ENCODE results near the gene RPS18.

Gene RPS18

GRCh38 chr6:33289784-33290315 lies 18.0 kb downstream of the RPS18 start:
- no peak for DNase-seq (ENCODE audit: low spot score)

GRCh38 chr6:33290459-33290858 lies 18.6 kb downstream of the RPS18 start:
- no peak for DNase-seq (ENCODE audit: low spot score)

GRCh38 chr6:33292996-33293682 lies 21.3 kb downstream of the RPS18 start:
- no peak for DNase-seq (ENCODE audit: low spot score)

DNA sequence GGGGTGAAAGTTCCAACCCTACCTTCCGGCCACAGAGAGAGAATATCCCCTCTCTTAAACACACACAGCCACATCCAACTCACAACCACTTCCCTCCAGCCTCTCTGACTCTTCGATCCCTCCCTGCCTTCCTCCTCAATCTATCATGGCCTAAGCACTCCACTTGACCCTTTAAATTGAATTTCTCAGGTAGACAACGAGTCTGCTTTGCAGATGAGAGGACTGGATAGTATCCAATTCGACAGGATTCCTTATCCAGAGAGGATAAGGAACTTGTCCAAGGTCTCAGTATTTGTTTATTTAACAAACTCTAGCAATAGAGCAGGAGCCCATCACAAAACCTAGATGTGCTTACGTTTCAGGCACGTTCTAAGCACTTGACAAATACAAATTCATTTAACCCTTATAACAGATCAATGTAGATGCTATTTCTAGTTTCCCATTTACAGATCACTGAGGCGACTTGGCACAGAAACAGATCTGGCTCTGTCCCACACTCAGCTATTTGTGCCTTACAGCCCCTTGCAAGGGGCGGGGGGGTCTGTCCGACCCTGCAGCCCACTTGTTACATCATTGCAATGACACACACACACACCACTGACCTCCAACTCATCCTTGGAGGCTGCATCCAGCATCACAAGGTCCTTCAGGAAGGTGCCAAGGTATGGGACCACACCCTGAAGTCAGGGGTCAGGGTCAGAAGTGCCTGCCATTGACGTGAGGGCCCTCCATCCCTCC lies 22.4 kb downstream of the RPS18 start:
- DNase-seq (ENCODE audit: low spot score) = no peak

DNA sequence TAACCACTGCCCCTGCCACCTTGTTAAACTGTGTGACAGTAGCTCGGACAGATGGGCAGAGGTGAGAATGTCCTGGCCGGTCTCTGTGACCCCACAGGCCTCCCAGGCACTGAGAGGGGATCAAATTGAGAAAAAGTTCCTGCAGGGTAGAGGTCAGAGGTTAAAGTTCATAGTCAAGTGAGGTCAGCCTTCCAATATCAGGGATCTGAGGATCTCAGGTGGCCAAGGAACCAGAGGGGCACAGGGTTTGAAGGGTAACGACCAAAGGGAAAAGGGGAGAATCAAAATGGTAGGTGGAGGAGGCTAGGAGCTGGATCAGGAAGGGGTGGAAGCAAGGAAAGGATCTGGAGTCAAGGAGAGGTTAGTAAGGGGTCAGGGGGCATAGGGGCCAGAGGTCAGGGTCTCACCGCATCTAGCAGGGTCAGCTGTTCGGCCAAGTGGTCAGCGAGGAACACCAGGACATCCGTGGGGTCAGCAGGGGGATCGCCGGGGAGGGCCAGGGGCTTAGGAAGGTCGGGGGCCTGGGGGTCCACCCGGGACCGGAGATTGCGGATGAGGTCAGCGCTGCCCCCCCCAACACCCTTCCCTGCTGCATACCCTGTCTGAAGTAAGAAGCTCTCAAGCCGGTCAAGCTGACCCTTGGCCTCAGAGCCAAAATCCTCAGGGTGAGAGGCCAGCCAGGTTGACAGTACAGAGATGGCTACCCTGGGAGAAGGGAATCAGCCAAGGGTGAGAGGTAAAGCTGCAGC lies 23.9 kb downstream of the RPS18 start:
- DNase-seq (ENCODE audit: low spot score) = no peak

DNA sequence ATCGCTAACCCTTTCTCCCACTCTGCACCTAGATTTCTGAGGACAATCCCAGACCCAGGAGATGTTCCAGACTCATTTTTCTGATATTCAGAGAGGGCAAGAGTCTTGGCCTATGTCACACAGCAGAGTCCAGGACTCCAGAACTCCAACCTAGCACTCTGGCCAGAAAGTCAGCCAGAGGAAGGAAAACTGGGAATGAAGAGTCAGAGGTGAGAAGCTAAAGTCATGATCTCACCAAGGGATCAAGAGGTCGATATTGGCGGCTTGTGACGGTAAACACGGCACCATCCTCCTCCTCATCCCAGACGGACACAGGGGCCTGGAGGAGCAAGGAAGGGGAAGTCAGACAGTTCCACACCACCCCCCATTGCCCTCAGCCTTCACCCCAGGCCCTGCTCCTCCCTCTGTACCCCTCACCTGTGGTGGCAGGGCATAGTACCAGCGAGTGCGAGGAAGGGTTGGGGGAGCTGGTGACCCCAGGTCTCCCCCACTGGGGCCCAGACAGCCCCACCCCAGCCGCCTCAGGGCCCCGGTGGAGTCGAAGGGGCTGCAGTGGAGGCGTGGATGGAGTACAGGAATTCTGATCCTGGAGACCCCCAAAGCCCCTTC lies 25.0 kb downstream of the RPS18 start:
- no peak for DNase-seq (ENCODE audit: low spot score)

DNA sequence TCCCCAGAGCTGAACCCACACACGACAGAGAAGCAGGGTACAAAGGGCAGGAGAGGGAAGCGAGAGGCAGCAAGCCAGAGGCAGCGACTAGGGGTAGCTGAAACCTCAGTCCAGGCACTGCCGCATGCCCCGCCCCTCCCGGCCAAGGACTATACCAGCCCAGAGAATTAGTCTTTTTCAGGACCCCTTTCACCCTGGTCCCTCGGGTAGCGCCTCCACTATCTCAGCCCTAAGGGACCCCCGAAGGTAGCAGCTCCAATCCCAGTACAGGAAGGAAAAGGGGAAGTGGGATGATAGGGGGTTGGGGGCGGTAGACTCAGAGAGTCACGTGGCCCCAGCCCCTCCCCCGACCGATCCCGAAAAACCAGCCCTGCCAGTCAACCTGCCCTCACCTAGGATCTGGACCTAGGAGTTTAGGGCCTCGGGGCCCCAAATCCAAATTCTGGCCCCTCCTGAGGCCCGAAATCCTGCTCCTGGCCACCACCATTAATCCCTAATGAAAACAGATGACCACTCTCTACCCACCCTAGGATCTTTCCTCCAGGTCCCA lies 25.6 kb downstream of the RPS18 start:
- DNase-seq (ENCODE audit: low spot score) = no peak

- DNase-seq (ENCODE audit: low spot score) = peak; percentile 90
These were observed 26.3 kb downstream of the RPS18 start for GRCh38 chr6:33297956-33298772.

- no peak for DNase-seq (ENCODE audit: low spot score)
These were observed 26.9 kb downstream of the RPS18 start, which contains the start of gene RGL2 for GRCh38 chr6:33298773-33299236. TSS of gene RGL2 (minus strand) at chr6:33298942. CDS start at chr6:33298610, 332 bp downstream.

DNA sequence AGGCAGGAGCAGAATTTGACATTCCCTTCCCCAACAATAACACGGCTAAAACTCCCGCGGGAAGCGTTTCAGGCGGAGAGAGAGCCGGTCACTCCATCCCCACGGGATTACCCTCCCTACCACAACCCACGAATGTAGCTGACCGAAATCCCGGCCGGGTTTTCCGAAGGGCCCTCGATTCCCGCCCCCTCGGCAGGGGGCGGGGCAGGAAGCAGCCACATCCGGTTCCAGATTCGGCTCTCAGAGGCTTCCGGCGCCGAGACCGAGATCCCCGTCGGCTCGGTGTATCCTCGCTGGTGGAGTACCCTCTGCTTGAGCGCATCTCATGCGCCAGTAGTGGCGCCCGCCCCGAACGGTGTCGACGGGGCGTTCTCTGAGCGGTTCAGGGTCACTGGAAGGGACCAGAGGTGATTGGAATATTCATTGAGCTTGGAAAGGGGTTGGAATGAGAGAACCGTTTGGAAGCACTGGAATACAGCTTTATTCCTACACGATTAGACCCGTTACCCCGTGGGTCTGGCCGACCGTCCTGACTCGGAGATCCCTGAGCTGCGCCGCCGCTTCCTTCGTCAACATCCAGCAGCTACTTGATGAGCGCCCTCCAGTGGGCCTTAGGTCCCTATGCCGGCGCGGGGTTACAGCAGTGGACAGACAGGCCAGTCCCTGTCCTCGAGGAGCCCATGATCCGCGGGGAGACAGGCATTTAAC lies 27.5 kb downstream of the RPS18 start:
- DNase-seq (ENCODE audit: low spot score) = peak; percentile 95

DNA sequence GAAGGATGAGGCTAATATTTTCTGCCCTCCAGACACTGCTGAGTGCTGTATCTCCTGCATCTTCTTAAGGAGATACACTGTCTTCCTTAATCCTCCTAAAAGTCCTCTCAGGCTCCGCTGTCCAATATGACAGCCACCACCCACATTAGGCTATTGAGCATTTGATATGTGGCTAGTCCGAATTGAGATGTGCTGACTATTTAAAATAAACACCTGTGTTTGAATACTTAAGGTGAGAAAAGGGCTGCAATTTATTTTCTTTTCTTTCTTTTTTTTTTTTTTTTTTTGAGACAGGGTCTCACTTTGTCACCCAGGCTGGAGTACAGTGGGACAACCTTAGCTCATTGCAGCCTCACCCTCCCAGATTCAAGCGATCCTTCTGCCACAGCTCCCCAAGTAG lies 30.0 kb downstream of the RPS18 start:
- no peak for DNase-seq (ENCODE audit: low spot score)

DNA sequence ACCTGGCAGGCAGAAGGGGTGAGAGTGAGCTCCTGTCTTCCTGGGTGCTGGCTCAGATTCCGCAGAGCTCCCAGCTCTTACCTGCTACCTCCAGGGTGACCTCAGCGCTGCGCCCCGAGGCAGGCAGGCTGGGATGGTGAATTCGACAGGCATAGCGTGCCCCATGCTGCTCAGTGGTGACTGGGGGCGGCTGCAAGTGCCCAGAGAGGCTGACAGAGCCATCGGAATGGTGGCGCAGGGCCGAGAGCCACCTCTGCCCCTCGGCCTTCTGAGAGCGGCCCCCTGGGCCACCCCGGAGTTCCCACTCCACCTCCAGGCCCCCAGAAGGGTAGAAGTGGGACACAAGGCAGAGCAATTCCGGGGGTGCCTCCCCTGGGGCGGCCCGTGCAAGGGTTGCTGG lies 32.3 kb downstream of the RPS18 start:
- DNase-seq (ENCODE audit: low spot score) = no peak

DNA sequence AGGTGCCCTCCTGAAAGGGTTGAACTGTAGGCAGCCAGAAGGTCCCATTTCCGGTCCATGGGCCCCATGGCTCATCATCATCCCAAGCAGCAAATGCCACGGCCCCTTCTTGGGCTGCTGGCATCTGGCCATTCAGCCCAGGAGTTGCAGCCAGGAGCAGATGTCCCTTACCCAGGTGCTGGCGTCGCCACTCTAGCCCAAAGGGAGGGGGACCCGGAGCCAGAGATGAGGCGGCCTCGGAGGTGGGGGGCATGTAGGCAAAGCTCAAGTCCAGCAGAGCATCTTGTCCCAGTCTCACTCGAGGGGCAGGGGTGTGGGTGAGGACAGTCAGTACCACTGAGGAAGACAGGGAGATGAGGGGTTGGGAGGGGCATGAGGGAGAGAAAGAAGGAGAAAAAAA lies 33.2 kb downstream of the RPS18 start:
- no peak for DNase-seq (ENCODE audit: low spot score)

DNA sequence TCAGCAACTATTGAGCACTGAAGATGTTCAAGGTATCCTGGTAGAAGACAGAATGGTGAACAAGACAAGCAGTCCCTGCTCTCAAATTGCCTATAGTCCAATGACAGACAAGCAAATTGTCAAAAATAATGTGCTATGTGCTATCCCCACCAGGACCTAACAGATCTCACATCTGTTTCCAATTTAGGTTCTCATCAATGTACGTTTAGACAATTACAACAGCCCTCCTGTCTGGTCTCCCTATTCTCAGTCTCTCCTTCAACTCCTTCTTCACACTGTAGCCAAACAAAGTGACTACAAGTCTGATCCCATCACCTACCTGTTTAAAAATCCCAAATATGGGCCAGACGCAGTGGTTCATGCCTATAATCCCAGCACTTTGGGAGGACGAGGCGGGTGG lies 34.5 kb downstream of the RPS18 start:
- DNase-seq (ENCODE audit: low spot score) = no peak

GRCh38 chr6:33312361-33313104 lies 40.7 kb downstream of the RPS18 start:
- peak; percentile 89 for DNase-seq (ENCODE audit: low spot score)

- no peak for DNase-seq (ENCODE audit: low spot score)
These were observed 41.3 kb downstream of the RPS18 start for GRCh38 chr6:33313105-33313708.

GRCh38 chr6:33313709-33314514 lies 42.0 kb downstream of the RPS18 start, which contains the start of gene TAPBP:
TSS of gene TAPBP (minus strand) at chr6:33314078. CDS start at chr6:33314041, 37 bp downstream.
- DNase-seq (ENCODE audit: low spot score) = no peak

DNA sequence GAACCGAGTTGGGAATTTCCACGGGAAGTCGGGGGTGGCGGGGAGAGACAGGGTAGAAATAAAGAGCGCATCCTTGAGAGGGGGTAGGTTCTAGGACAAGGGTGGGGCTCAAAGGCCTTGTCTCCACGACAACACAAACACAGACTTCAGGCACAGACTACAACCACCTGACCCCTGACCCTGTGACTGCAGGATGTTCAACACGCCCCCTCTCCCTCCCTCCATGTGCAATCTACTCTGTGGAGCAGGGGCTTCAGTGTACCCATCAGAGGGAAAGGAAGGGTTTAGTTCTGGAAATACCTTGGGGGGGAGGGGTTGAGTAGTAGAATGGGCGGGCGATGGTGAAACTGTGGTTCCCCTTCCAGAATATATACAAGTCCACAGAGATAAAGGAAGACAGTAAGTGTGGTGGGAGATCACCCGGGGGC lies 42.7 kb downstream of the RPS18 start:
- peak; percentile 69 for DNase-seq (ENCODE audit: low spot score)
